WI38 (cell line): Measurements from ENCODE around the gene SOX4.

Experiments used
- H3K4me3 ChIP-seq: 2 replicates; pipeline ENCODE4 v1.5.1; 2011; ENCODE audit warnings: low read depth, mild to moderate bottlenecking, control low read depth, low read length
- CTCF ChIP-seq: IDR thresholded peaks from 2 replicates; pipeline ENCODE4 v1.5.1; 2012; ENCODE audit warnings: low read depth, mild to moderate bottlenecking, control low read depth, low read length

The SOX4 gene

GRCh38 chr6:21593927-21594415, 420 bp downstream of the SOX4 start:
- TF ChIP-seq CTCF: no peak
- H3K4me3 ChIP-seq: peak overlapping the region; percentile 75

- no peak for TF ChIP-seq CTCF
- H3K4me3 ChIP-seq: peak overlapping the region; percentile 75
Observed at GRCh38 chr6:21594416-21595281, 1.1 kb downstream of the SOX4 start.

GRCh38 chr6:21595285-21596144, 2.0 kb downstream of the SOX4 start:
- H3K4me3 ChIP-seq: peak overlapping the region; percentile 75
- TF ChIP-seq CTCF: no peak

- H3K4me3 ChIP-seq: peak overlapping the region; percentile 75
- TF ChIP-seq CTCF: no peak
Observed at GRCh38 chr6:21596145-21596948, 2.8 kb downstream of the SOX4 start.

- no peak for TF ChIP-seq CTCF
- peak overlapping the region; percentile 75 for H3K4me3 ChIP-seq
Observed at GRCh38 chr6:21596949-21597682, 3.6 kb downstream of the SOX4 start.
